ENCODE measurements around the gene PTBP2.
A peak's percentile ranks its signal among the peaks of the same experiment; 100 is the strongest.

Gene PTBP2, protein sequence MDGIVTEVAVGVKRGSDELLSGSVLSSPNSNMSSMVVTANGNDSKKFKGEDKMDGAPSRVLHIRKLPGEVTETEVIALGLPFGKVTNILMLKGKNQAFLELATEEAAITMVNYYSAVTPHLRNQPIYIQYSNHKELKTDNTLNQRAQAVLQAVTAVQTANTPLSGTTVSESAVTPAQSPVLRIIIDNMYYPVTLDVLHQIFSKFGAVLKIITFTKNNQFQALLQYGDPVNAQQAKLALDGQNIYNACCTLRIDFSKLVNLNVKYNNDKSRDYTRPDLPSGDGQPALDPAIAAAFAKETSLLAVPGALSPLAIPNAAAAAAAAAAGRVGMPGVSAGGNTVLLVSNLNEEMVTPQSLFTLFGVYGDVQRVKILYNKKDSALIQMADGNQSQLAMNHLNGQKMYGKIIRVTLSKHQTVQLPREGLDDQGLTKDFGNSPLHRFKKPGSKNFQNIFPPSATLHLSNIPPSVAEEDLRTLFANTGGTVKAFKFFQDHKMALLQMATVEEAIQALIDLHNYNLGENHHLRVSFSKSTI

GRCh38 chr1:96721416-96722160, at the start of gene PTBP2:
PTBP2 (plus strand) TSS chr1:96721784; CDS start chr1:96721865, 81 bp downstream.
- peak; percentile 67 for DNase-seq (ENCODE audit: low read depth)

- no peak for DNase-seq (ENCODE audit: low read depth)
These were observed 46.7 kb upstream of the PTBP2 start for GRCh38 chr1:96674915-96675314.

GRCh38 chr1:96682056-96682455, 39.5 kb upstream of the PTBP2 start:
- no peak for DNase-seq (ENCODE audit: low read depth)

- DNase-seq (ENCODE audit: low read depth): no peak
These were observed 37.7 kb upstream of the PTBP2 start for GRCh38 chr1:96683931-96684330.

DNA sequence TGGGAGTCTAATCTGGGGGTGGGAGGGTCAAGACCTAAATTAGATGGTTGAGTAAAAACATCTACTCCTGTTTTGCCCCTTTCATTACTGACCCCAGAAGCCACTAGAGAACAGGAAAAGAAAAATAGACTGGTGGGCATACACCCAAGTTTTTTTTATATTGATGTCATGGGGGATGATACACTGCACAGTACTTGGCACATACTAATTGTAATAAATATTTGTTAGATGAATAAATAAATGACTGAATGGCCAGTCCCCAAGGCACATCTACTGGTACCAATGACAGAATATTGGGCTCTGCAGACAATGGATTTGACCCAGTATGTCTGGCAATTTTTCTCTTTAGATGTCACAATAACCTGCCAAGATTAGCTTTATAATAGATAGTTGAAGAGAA, 36.8 kb upstream of the PTBP2 start:
- no peak for DNase-seq (ENCODE audit: low read depth)

GRCh38 chr1:96688767-96689166, 32.8 kb upstream of the PTBP2 start:
- no peak for DNase-seq (ENCODE audit: low read depth)

DNA sequence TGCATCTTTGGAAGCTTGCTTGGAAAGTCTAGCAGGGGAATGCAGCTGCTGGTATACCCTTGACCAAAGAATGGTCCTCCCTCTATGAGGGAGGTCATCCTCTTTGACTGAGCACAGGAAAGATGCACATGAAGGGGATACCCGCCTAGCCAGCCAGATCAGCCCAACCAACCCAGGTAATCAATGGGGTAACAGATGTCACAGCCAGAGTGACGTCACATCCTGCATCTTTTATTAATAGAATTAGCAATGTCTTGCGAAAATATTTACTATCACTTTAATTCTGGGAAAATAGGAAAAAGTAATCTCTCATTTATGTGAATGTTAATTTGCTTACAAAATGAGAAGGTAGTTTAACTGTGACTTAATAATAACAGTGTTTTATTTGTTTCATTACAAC, 25.6 kb upstream of the PTBP2 start:
- no peak for DNase-seq (ENCODE audit: low read depth)

DNA sequence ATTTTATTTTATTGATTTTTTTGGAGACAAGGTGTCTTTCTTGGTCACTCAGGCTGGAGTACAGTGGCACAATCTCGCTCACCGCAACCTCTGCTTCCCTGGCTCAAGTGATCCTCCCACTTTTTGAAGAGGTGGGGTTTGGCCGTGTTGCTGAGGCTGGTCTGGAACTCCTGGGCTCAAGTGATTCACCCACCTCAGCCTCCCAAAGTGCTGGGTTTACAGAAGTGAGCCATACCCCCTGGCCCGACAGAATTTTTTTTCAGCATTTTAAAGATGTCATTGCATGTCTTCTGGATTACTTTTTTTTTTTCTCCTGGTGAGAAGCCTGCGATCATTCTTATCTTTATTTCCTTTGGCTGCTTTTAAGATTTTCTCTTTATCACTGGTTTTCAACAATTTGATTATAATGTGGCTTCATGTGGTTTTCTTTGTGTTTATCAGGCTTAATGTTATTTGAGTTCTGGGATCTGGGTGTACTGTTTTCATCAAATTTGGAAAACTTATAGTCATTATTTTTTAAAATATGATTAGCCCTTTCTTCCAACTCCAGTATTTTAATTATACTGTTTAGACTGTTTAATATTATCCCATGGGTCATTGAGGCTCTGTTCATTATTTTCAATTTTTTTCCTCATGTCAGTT, 23.1 kb upstream of the PTBP2 start:
- no peak for DNase-seq (ENCODE audit: low read depth)

DNA sequence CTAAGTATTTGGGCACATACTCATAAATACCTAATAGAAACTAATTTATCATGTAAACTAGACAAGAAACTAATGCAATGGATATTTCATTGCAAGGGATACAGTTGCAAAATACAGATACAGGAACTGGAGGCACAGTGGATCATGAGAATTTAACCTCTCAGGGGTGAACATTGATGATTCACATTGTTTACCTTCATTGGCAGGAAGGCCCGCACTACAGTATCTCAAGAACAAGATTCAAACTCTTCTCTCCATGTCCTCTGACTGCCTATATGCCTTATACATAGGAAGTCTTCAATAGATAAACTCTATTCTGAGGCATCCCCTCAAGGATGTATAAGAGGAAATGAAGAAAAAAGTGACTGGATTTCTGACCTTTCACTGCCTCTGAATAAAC, 18.4 kb upstream of the PTBP2 start:
- DNase-seq (ENCODE audit: low read depth): no peak

- DNase-seq (ENCODE audit: low read depth): no peak
These were observed 14.6 kb upstream of the PTBP2 start for GRCh38 chr1:96707023-96707422.

GRCh38 chr1:96708482-96708881, 13.1 kb upstream of the PTBP2 start:
- DNase-seq (ENCODE audit: low read depth): no peak

DNA sequence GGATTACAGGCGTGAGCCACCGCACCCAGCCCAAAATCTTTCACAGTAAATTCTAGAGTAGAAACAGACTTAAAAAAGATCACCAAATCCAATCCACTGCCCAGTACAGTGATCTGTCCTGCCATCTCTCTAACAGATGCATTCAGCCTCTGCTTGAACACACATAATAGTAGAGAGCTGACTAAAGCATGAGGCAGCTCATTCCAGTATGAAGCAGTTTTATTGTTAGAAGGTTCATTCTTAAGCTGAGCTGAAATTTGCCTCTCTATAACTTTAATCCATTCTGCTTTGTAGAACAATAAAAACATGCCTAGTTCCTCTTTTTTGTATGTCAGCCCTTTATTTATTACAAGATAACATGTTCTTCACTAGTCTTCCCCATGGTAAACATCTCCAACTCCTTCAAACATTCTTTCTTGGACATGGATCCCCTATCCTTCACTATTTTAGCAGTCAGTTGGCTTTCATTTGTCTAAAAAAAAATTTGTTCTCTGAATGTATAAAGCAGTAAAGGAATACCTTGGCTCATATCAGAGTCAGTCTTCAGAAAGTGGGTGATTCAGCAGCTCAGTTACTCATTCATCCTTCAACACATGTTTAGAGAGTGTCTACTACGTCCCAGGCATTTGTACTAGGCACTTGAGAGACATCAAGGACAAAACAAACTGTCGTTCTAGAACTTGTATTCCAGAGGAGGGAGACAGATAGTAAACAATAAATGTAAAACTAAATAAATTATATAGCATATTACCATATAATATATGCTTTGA, 10.7 kb upstream of the PTBP2 start:
- no peak for DNase-seq (ENCODE audit: low read depth)

DNA sequence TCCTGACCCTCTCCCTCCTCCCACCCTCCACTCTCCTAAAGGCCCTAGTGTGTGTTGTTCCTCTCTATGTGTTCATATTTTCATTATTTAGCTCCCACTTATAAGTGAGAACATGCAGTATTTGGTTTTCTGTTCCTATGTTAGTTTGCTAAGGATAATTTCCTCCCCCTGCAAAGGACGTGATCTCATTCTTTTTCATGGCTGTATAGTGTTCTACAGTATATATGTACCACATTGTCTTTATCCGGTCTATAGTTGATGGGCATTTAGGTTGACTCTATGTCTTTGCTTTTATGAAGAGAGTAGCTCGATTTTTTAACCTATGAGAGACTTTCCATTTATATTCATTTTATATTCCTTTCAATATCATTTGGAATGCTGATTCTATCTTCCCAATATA, 7.9 kb upstream of the PTBP2 start:
- no peak for DNase-seq (ENCODE audit: low read depth)

GRCh38 chr1:96714881-96715280, 6.7 kb upstream of the PTBP2 start:
- DNase-seq (ENCODE audit: low read depth): no peak

DNA sequence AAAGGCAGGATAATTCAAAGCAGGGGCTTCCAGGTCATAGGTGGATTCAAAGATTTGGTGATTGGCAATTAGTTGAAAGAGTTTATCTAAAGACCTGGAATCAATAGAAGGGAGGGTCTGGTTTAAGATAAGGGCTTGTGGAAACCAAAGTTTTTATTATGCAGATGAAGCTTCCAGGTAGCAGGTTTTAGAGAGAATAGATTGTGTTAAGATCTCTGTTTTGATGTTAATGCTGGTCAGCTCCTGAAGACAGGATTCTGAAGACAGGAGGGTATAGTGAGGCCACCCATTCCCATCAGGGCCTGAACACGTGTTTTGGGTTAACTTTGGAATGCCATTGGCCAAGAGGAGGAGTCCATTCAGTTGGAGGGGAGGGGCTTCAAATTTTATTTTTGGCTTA, 6.1 kb upstream of the PTBP2 start:
- no peak for DNase-seq (ENCODE audit: low read depth)

GRCh38 chr1:96721053-96721415, 550 bp upstream of the PTBP2 start:
- no peak for DNase-seq (ENCODE audit: low read depth)

GRCh38 chr1:96722161-96722922, 758 bp downstream of the PTBP2 start:
- peak; percentile 24 for DNase-seq (ENCODE audit: low read depth)

GRCh38 chr1:96722958-96723357, 1.4 kb downstream of the PTBP2 start:
- no peak for DNase-seq (ENCODE audit: low read depth)

DNA sequence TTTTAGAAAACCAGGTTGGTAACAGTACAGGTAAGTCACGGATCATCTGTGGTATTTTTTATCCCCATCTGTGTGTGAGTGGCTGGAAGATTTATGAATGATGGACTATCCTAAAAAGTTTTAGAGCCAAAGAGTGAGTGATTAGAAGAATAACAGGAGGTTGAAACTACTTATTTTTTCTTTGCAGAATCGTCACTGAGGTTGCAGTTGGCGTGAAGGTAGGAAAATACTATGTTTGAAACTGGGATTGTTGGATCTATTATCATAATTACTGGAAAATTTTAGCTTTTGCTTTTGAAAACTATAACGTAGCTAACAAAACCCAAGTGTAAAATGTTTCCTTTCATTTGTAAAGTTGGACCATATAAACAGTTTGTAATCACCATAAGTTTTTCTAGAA, 1.8 kb downstream of the PTBP2 start:
- DNase-seq (ENCODE audit: low read depth): no peak

DNA sequence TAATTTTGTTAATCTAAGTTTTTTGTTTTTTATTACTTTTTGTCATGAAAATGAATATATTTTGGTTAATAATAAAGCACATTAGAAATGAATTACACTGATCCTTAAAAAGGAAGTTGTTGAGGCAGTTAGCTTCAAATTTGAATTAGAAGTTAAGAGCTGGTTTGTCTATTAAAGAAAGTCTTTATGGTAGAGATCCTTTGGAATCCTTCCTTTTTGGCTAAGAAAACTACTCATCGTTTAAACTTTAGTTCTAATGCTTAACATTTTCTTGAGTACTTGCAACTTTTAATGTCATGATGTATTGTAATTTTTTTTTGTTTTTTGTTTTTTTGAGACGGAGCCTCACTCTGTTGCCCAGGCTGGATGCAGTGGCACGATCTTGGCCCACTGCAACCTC, 2.4 kb downstream of the PTBP2 start:
- no peak for DNase-seq (ENCODE audit: low read depth)

GRCh38 chr1:96727860-96728259, 6.3 kb downstream of the PTBP2 start:
- no peak for DNase-seq (ENCODE audit: low read depth)
